Esophagus (tissue), 2 donors: Measurements from ENCODE around the gene SMYD4. TPM values are rescaled to one million over a fixed set of nuclear protein-coding genes. Genes with fewer than 3 reads are reported as not detected.

Source experiments
- H3K27ac ChIP-seq, 2 donors: one replicate each; pipeline ENCODE4 v1.5.1; 2013; ENCODE audit warnings: low read depth in 2 of 2, mild to moderate bottlenecking in 2 of 2, inconsistent platforms in 1 of 2, low read length in 1 of 2, moderate library complexity in 1 of 2
- H3K27me3 ChIP-seq, 2 donors: one replicate each; pipeline ENCODE4 v1.6.1; 2013; ENCODE audit warnings: low read length in 2 of 2, control low read depth in 1 of 2, mild to moderate bottlenecking in 1 of 2; ENCODE audit not compliant: insufficient read depth in 2 of 2, control insufficient read depth in 1 of 2
- H3K36me3 ChIP-seq, 2 donors: one replicate each; pipeline ENCODE4 v1.6.1; 2013; ENCODE audit warnings: low read length in 1 of 2; ENCODE audit not compliant: control insufficient read depth in 2 of 2, insufficient read depth in 2 of 2
- H3K4me1 ChIP-seq, 2 donors: one replicate each; pipeline ENCODE4 v1.6.1; 2013; ENCODE audit warnings: low read length in 1 of 2; ENCODE audit not compliant: control insufficient read depth in 2 of 2, insufficient read depth in 2 of 2
- H3K4me3 ChIP-seq, 2 donors: one replicate each; pipeline ENCODE4 v1.5.1; 2013; ENCODE audit warnings: low read length in 2 of 2, mild to moderate bottlenecking in 2 of 2, low read depth in 1 of 2, moderate library complexity in 1 of 2
- H3K9me3 ChIP-seq, 2 donors: one replicate each; pipeline ENCODE4 v1.6.1; 2013; ENCODE audit warnings: mild to moderate bottlenecking in 2 of 2, low read depth in 1 of 2, low read length in 1 of 2, moderate library complexity in 1 of 2; ENCODE audit not compliant: control insufficient read depth in 2 of 2, insufficient read depth in 1 of 2
- WGBS, 2 donors: extraction: QIAGEN DNeasy Blood & Tissue Kit; methylation state at CpG; one replicate each; pipeline ENCODE4 v1.1.7; 2013; 5-methylcytosine and 5-hydroxymethylcytosine counted together
- polyA plus RNA-seq, 2 donors: library from polyadenylated mRNA; stranded (reverse); fragments of 200-250 nt; gene quantifications; one replicate each; pipeline ENCODE4 v1.2.3, GENCODE V29; 2013
- donor health status: healthy with polysubstance abuse.
- donor health status: Bipolar disorder and iron deficiency.

SMYD4 gene
- polyA plus RNA-seq, 2 donors = 2.1 to 4.0 TPM

DNA sequence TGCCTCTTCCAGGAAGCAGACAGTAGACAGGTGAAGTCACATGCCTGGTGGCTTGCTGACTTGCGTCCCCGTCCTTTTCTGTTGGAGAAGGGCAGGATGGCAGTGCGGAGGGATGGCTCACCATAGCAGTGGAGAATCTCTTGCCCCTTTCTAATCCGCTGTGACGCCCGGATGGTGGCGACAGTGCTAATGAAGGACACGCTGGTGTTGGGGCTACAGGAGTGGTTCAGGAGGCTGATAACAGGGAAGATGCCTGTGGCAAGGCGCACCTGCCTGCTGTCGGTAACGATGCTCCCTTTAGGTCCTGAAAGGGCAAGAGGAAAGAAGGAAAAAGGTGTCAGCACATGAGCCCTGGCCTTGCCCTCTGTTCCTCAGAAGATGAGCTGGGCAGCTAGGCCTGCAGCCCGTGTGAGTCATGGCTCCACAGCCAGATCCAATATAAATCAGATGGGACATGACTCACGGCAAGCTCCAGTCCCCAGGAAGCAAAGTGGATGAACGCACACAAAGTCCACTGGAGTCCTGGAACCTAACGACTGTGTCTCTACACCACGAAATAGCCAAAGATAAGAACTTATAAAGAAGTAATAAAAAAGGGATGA, 42.3 kb downstream of the SMYD4 start:
- Histone ChIP-seq H3K27me3 (no peaks in the 10 kb centered on the region), H3K36me3 (peaks cover 0 to 8% of the 10 kb centered on the region in 2 donors), H3K27ac (peak overlapping the region; percentile 41 to 69), H3K9me3 (no peaks in the 10 kb centered on the region), H3K4me1 (peaks cover 0 to 4% of the 10 kb centered on the region in 2 donors), H3K4me3 (no peak overlapping the region)
- WGBS, 2 donors = 67 to 68% methylated on average over 16 of the region's 16 CpGs

DNA sequence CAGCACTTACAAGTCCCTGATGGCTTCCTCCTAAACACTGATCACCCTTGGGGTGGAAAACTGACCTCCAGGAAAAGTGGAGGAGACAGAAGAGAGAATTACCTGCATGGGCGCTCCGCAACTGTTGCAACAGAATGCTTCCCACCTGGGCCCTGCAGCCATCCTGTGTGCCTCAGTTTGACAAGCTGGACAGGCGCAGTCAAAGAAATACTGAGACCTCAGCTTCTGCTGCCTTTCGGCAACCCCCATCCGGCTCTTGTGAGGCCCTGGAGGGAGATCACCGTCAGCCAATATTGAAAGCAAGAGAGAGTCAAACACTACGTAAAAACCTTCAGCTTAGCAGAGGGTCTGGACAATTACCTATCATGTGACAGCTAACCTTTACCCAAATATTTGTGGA, 43.0 kb downstream of the SMYD4 start:
- H3K4me1 ChIP-seq = peaks cover 0 to 4% of the 10 kb centered on the region in 2 donors
- H3K27me3 ChIP-seq = no peaks in the 10 kb centered on the region
- no peaks in the 10 kb centered on the region for H3K9me3 ChIP-seq
- H3K4me3 ChIP-seq = no peak overlapping the region
- WGBS, 2 donors = 83 to 91% methylated on average over 7 of the region's 7 CpGs
- peaks cover 0 to 8% of the 10 kb centered on the region in 2 donors for H3K36me3 ChIP-seq
- peak overlapping the region in 1 of 2 donors; percentile 47 for H3K27ac ChIP-seq

DNA sequence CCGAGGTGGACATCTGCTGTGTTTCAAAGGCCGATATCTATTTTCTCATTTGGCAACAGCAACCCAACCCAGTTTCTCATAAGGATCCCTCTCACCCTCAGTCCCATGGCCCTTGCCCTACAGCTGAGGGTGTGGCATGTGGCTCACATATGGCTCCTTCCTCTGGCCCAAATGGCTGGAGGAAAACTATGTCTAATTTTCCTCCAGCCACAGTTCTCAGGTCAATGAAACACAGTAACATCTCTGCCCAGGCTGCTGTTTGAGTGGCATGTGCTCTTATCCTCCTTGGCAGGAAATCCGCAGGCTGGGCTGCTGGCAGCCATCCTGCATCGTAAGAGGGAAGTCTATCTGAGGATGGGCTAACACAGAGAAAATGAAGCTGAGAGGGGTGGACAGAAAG, 43.8 kb downstream of the SMYD4 start:
- H3K27me3 ChIP-seq = no peaks in the 10 kb centered on the region
- WGBS, 2 donors = 73 to 77% methylated on average over 4 of the region's 4 CpGs
- H3K4me1 ChIP-seq = peaks cover 0 to 4% of the 10 kb centered on the region in 2 donors
- no peak overlapping the region for H3K4me3 ChIP-seq
- H3K36me3 ChIP-seq = peaks cover 0 to 8% of the 10 kb centered on the region in 2 donors
- H3K27ac ChIP-seq = no peak overlapping the region
- H3K9me3 ChIP-seq = no peaks in the 10 kb centered on the region

DNA sequence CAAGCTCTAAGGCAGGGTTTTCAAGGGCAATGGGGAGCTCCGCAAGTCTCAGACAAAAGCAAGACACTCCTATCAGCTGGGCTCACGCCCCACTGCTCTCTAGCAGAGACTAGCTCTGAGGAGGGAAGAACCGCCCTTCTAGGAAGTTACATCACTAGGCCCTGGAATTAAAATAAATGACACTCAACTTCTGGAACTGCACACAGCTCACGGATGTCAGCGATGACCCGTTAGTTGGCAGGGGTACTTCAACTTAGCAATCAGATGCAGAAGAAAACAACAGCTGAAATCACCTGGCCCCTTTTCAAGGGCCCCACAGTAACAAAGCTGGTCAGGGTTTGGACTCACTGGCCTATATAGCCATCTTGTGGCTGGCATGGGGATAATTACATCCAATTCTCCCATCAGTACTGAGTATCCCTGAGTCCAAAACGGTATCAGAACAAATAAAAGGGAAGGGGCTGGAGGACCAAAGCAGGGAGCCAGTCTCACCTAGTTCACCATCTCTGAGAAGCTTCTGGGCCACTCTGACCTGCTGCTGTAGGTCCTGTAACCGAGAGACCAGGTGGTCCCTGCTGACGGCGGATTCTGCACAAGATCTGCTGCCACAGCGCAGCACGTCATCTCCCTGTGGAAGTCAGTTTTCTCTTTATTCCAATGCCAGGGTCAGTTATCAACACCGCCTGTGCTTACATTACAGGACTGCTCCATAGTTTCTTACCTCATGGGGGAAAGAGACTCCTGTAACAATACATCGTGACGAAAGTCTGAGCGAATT, 45.7 kb downstream of the SMYD4 start:
- 52 to 55% methylated on average over 16 of the region's 16 CpGs for WGBS, 2 donors
- Histone ChIP-seq H3K36me3 (peaks cover 0 to 8% of the 10 kb centered on the region in 2 donors), H3K4me1 (peaks cover 0 to 4% of the 10 kb centered on the region in 2 donors)

DNA sequence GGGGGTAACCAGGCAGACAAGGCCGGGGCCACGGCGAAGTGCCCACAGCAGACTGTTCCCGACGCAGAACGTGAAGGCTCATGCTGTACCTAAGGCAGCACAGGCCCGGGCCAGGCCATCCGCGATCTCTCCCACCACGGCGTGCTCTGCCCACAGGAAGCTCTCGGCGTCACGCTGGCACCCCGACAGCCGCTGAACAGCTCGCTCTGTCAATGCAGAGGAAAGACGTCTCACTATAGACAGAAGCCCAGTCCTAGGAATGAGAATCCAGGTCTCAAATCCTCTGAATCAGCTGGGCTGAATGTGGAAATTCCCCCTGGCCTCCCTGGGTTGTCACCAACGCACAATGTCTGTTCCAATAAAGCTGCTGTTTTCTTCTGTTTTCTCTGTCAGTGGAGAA, 46.4 kb downstream of the SMYD4 start:
- H3K27ac ChIP-seq = peak overlapping the region; percentile 88 to 91
- peak overlapping the region in 1 of 2 donors; percentile 2 for H3K4me3 ChIP-seq
- H3K36me3 ChIP-seq = peaks cover 0 to 8% of the 10 kb centered on the region in 2 donors
- no peaks in the 10 kb centered on the region for H3K9me3 ChIP-seq
- peaks cover 0 to 4% of the 10 kb centered on the region in 2 donors for H3K4me1 ChIP-seq
- 78 to 80% methylated on average over 19 of the region's 19 CpGs for WGBS, 2 donors
- H3K27me3 ChIP-seq = no peaks in the 10 kb centered on the region

More for the DNA sequence above, 45.7 kb downstream of the SMYD4 start:
- H3K27me3 ChIP-seq = no peaks in the 10 kb centered on the region
- H3K4me3 ChIP-seq = peak overlapping the region in 1 of 2 donors; percentile 2
- peak overlapping the region; percentile 88 to 91 for H3K27ac ChIP-seq
- no peaks in the 10 kb centered on the region for H3K9me3 ChIP-seq

DNA sequence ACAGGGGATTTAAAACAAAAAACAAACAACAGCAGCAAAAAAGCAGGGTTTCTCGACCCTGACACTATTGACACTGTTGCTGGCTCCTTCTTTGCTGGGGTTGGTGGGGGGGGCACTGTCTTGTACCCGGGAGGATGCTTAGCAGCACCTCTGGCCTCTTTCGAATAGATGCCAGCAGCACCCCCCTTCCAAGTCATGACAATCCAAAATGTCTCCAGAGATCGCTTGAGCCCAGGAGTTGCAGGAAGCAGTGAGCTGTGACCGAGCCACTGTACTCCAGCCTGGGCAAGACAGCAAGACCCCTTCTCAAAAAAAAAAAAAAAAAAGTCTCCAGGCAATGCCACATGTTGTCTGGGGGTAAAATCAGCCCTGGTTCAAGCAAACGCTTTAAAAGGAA, 47.5 kb downstream of the SMYD4 start:
- WGBS, 2 donors = 68 to 69% methylated on average over 6 of the region's 6 CpGs
- H3K4me3 ChIP-seq = no peak overlapping the region
- no peaks in the 10 kb centered on the region for H3K27me3 ChIP-seq
- peak overlapping the region; percentile 34 to 56 for H3K27ac ChIP-seq
- peaks cover 0 to 4% of the 10 kb centered on the region in 2 donors for H3K36me3 ChIP-seq
- H3K4me1 ChIP-seq = peaks cover 0 to under 1% of the 10 kb centered on the region in 2 donors
- no peaks in the 10 kb centered on the region for H3K9me3 ChIP-seq

DNA sequence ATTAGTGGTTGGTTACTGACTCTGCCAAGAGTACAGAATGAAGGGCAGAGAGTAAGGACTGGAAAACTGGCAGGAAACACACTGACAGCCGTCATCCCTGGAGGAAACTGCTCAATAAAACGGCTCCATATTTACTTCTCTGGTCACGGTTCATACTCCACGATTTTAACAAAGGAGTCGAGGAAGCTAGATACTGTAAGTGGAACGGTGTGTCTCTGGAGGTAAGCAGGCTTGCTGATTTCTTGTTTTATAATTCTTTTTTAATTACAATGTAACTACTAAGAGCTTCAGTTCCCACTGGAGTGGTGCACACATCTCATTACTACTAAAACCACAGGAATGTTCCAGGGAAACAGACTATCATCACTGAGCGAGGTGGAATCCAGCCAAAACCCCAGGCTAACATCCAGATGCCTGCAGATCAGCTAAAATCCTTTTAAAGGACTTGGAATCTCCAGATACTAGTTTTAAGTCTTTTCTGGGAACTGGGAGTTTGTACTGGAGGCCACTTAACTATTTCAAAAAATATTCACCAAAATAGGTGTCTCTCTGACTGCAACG, 50.1 kb downstream of the SMYD4 start:
- peaks cover 0 to 8% of the 10 kb centered on the region in 2 donors for H3K36me3 ChIP-seq
- H3K27ac ChIP-seq = peak overlapping the region; percentile 69 to 73
- H3K4me1 ChIP-seq = peaks cover 0 to 7% of the 10 kb centered on the region in 2 donors
- H3K27me3 ChIP-seq = no peaks in the 10 kb centered on the region
- H3K4me3 ChIP-seq = no peak overlapping the region
- H3K9me3 ChIP-seq = no peaks in the 10 kb centered on the region
- 22 to 45% methylated on average over 8 of the region's 8 CpGs for WGBS, 2 donors

DNA sequence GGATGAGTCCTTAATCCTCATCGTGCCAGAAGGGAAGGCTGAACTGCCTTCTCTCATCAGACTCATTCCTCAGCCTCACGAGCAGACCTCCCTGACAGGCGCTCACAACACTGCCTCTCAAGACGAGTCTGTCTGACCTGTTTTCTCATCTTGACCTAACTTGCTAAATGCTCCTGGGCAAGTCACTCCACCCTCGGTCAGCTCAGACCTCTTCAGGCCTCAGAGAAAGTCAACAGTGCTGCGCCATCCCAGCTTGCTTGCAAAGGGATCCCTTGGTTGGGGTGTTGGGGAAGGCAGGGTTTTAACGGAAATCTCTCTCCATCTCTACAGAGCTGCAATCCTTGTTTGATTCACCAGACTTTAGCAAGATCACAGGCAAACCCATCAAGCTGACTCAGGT, 52.8 kb downstream of the SMYD4 start:
- Histone ChIP-seq H3K4me1 (peaks cover 0 to 7% of the 10 kb centered on the region in 2 donors), H3K27me3 (no peaks in the 10 kb centered on the region), H3K27ac (no peak overlapping the region), H3K9me3 (no peaks in the 10 kb centered on the region), H3K4me3 (no peak overlapping the region), H3K36me3 (peaks cover 0 to 5% of the 10 kb centered on the region in 2 donors)
- 72 to 87% methylated on average over 7 of the region's 7 CpGs for WGBS, 2 donors

DNA sequence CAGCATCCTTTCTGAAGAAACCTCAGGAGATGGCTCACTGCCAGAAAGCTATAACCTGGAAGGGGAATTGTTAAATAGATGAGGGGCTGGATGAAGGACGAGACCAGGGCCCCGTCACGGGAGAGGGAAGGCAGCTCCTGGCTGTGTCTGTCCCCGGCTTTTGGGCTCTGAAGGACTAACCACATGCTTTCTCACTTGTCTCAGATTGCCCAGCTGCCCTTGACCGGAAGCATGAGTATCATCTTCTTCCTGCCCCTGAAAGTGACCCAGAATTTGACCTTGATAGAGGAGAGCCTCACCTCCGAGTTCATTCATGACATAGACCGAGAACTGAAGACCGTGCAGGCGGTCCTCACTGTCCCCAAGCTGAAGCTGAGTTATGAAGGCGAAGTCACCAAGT, 53.4 kb downstream of the SMYD4 start:
- no peaks in the 10 kb centered on the region for H3K9me3 ChIP-seq
- H3K4me1 ChIP-seq = peaks cover 0 to 9% of the 10 kb centered on the region in 2 donors
- 90% methylated on average over 10 of the region's 10 CpGs for WGBS, 2 donors
- H3K4me3 ChIP-seq = no peak overlapping the region
- no peak overlapping the region for H3K27ac ChIP-seq
- H3K27me3 ChIP-seq = no peaks in the 10 kb centered on the region
- peaks cover 0 to 5% of the 10 kb centered on the region in 2 donors for H3K36me3 ChIP-seq
